Natural killer cell (primary cell): ENCODE results near the gene PFKFB2. TPM values are rescaled to one million over a fixed set of nuclear protein-coding genes. Genes with fewer than 3 reads are reported as not detected.

Experiments used
- ATAC-seq, 3 donors: fragments of 150-1000 bp in 2 of 3; fragments of 200-7000 bp in 1 of 3; cut with Tn5 transposase; 1 replicate in 1 of 3; 2 replicates in 2 of 3; pipeline ENCODE4 v1.10.0; 2021; ENCODE audit warnings: mild to moderate bottlenecking in 2 of 3, moderate library complexity in 2 of 3
- DNase-seq, 2 donors: peaks; one replicate each; pipeline versions ENCODE4 v3.0.0 to v3.0.0-alpha.2; 2013 to 2021; ENCODE audit warnings: mixed read lengths in 1 of 2
- H3K27ac ChIP-seq: one replicate; pipeline ENCODE4 v1.5.1; 2013; ENCODE audit warnings: mild to moderate bottlenecking, low read length
- H3K27me3 ChIP-seq: one replicate; pipeline ENCODE4 v1.6.1; 2013; ENCODE audit warnings: low read length; ENCODE audit not compliant: control insufficient read depth, insufficient read depth
- H3K36me3 ChIP-seq: one replicate; pipeline ENCODE4 v1.6.1; 2013; ENCODE audit warnings: low read length; ENCODE audit not compliant: control insufficient read depth, insufficient read depth
- H3K4me1 ChIP-seq: one replicate; pipeline ENCODE4 v1.6.1; 2013; ENCODE audit warnings: low read length; ENCODE audit not compliant: control insufficient read depth, insufficient read depth
- H3K4me3 ChIP-seq: one replicate; pipeline ENCODE4 v1.5.1; 2013; ENCODE audit warnings: low read length
- H3K9me3 ChIP-seq: one replicate; pipeline ENCODE4 v1.6.1; 2013; ENCODE audit warnings: low read length; ENCODE audit not compliant: control insufficient read depth, insufficient read depth
- H3K27ac Mint-ChIP-seq, 2 donors: one replicate each; pipeline ENCODE4 v1.8.0; 2022; ENCODE audit warnings: mild to moderate bottlenecking in 2 of 2, mixed read lengths in 2 of 2, moderate library complexity in 1 of 2
- H3K27me3 Mint-ChIP-seq, 2 donors: one replicate each; pipeline ENCODE4 v1.8.0; 2022; ENCODE audit warnings: low read depth in 2 of 2, mixed read lengths in 2 of 2
- H3K36me3 Mint-ChIP-seq: one replicate; pipeline ENCODE4 v1.8.0; 2022; ENCODE audit warnings: mixed read lengths
- H3K4me1 Mint-ChIP-seq, 2 donors: one replicate each; pipeline ENCODE4 v1.8.0; 2022; ENCODE audit warnings: mixed read lengths in 2 of 2
- H3K4me3 Mint-ChIP-seq: one replicate; pipeline ENCODE4 v1.8.0; 2022; ENCODE audit warnings: mild to moderate bottlenecking, moderate library complexity, mixed read lengths
- H3K9me3 Mint-ChIP-seq, 2 donors: one replicate each; pipeline ENCODE4 v1.8.0; 2022; ENCODE audit warnings: mixed read lengths in 2 of 2
- WGBS: methylation state at CpG from one replicate; pipeline ENCODE4 v1.1.7; 2013; ENCODE audit warnings: missing lambda C conversion rate; ENCODE audit not compliant: insufficient coverage; 5-methylcytosine and 5-hydroxymethylcytosine counted together
- intact Hi-C: fragments of 100-400 bp; cut with micrococcal nuclease; formaldehyde crosslinking; loops from one replicate; pipeline ENCODE4 v1.14.2; 2022
- total RNA-seq, 4 donors: library from RNA; stranded (reverse); fragments of 120-200 nt in 1 of 4; gene quantifications; one replicate each; pipeline versions ENCODE4 v1.2.3 to v1.2.4, GENCODE V29; 2013 to 2022
- TF ChIP-seq, protein P1 (sequence below): fragments of 200-600 bp; IDR thresholded peaks from one replicate; pipeline ENCODE4 v1.8.0; 2022; ENCODE audit warnings: antibody characterized with exemption

The PFKFB2 gene
- total RNA-seq, 3 donors from 2014 or later (not counting 1 experiment from before 2014, with no cell fraction given): 5.3 to 8.5 (median 7.4) TPM

DNA sequence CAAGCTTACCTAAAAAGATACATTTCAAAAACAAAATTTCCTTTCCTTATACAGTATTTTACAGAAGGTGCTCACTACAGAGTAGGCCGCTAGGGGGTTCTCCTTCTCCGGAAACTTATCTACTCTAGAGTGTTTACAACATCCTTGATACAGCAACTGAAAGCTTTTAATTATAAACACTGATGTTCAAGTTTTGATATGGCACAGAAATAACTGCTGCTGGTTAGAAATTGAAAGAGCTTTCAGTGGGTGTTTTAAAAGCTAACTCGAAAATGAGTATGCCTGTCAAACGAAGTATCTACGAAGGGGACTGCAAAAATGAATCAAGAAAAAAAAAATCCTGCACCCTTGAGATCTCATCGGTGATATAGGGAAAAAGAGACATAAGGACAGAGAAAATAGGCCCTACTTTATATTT, 3.1 kb upstream of the PFKFB2 start:
- peak overlapping the region; percentile 96 to 99 for H3K27ac Mint-ChIP-seq
- WGBS: 0% methylated on average over 6 of the region's 6 CpGs
- no peaks in the 10 kb centered on the region for H3K9me3 ChIP-seq
- peaks cover 33% of the 10 kb centered on the region for H3K36me3 ChIP-seq
- H3K27me3 Mint-ChIP-seq: no peaks in the 10 kb centered on the region
- no peaks in the 10 kb centered on the region for H3K27me3 ChIP-seq
- peak overlapping the region; percentile 98 for H3K4me3 ChIP-seq
- peak overlapping the region; percentile 100 for H3K4me3 Mint-ChIP-seq
- intact Hi-C loops: loop anchor here (1.0 to 5.0 kb wide), 2 partner anchors 27 to 272 kb away; partner anchors contain the start of gene CD55
- peak; percentile 34 to 56 (median 37) for ATAC-seq
- H3K9me3 Mint-ChIP-seq: no peaks in the 10 kb centered on the region
- peak in 1 of 2 donors; percentile 80 for DNase-seq
- H3K36me3 Mint-ChIP-seq: peaks cover 5% of the 10 kb centered on the region
- peaks cover 54% of the 10 kb centered on the region in 2 donors for H3K4me1 Mint-ChIP-seq
- peaks cover 25% of the 10 kb centered on the region for H3K4me1 ChIP-seq
- TF ChIP-seq, protein P1, sequence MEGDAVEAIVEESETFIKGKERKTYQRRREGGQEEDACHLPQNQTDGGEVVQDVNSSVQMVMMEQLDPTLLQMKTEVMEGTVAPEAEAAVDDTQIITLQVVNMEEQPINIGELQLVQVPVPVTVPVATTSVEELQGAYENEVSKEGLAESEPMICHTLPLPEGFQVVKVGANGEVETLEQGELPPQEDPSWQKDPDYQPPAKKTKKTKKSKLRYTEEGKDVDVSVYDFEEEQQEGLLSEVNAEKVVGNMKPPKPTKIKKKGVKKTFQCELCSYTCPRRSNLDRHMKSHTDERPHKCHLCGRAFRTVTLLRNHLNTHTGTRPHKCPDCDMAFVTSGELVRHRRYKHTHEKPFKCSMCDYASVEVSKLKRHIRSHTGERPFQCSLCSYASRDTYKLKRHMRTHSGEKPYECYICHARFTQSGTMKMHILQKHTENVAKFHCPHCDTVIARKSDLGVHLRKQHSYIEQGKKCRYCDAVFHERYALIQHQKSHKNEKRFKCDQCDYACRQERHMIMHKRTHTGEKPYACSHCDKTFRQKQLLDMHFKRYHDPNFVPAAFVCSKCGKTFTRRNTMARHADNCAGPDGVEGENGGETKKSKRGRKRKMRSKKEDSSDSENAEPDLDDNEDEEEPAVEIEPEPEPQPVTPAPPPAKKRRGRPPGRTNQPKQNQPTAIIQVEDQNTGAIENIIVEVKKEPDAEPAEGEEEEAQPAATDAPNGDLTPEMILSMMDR: peak; percentile 90
- H3K27ac ChIP-seq: peak overlapping the region; percentile 67

DNA sequence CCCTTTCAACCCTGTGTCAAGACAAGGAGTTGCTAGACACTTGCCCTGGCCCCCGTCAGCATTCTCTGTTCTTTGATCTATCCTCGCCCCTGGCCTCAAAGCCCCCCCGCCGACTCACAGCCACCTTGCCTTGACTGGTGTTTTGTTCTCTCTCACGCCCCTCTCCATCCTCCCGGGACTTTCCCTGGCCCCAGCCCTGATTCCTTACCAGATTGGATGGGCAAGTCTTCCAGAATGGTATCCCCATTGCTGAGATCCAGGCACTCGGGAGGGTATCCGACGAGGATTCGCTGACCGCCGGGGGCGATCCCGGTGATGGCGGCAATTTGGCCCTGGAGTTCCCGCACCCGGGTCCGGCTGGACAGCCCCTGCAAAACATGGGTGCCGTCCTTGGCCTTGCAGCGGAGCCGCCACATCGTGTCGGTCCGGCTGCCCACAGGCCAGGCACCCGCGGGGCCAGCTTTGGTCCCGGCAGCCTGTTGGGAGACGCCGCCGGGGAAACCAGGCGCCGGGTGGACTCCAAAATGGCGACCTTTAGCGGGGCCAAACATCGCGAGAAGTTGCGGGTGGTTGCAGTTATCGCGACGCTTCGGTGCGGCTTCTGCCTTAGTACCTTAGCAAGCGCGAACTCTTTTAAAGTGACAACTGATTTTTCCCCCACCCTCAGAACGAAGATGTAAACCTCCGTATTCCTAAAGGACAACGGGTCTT, 2.4 kb upstream of the PFKFB2 start:
- intact Hi-C loops: loop anchor here (1.0 to 5.0 kb wide), 2 partner anchors 27 to 272 kb away; partner anchors contain the start of gene CD55
- no peaks in the 10 kb centered on the region for H3K9me3 ChIP-seq
- H3K4me1 ChIP-seq: peaks cover 25% of the 10 kb centered on the region
- peak; percentile 57 to 61 (median 59) for ATAC-seq
- Mint-ChIP-seq H3K36me3 (peaks cover 5% of the 10 kb centered on the region), H3K4me1 (peaks cover 51 to 52% of the 10 kb centered on the region in 2 donors), H3K9me3 (no peaks in the 10 kb centered on the region), H3K27ac (peak overlapping the region; percentile 96 to 99), H3K27me3 (no peaks in the 10 kb centered on the region), H3K4me3 (peak overlapping the region; percentile 100)
- peaks cover 33% of the 10 kb centered on the region for H3K36me3 ChIP-seq
- H3K27me3 ChIP-seq: no peaks in the 10 kb centered on the region
- WGBS: under 1% methylated on average over 47 of the region's 47 CpGs
- TF ChIP-seq, protein P1: no peak
- peak overlapping the region; percentile 98 for H3K4me3 ChIP-seq
- H3K27ac ChIP-seq: peak overlapping the region; percentile 67
- peak; percentile 87 to 96 for DNase-seq

DNA sequence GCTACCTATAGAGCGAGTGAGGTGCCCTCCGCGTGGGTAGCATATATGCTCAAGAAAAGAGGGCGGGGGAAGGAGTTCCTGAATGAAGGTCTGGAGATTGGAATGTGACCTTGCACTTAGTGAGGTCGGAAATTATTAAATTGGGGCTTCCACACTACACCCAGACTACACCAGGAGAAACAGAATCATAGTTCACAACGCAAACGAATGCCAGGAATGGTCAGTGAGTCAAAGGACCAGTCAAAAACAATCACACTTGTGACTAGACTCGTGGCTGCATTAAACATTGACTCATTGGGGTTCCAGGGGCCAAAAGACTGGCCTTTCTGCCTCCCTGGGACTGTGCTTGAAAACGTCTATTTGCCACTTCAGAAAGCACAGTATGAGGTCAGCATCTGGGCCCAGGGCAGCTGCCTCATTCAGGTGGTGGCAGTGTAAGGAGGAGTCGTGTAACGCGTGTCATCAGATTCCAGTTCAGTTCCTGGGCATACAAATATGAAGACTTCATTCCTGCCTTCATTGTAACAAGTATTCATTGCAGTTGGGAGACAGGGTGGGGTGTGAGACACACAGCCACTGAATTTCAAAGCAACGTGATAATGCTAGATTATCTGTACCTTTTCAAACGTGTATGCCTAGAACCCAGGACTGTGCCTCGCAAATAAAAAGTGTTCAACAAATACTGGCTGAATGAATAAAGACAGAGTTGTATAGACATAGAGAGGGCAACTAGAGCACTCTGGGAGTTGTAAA, 1.7 kb upstream of the PFKFB2 start, which contains the start of gene YOD1:
YOD1 (minus strand) TSS at position 18 of the 753 bp plus-strand sequence. CDS start 178 bp downstream, outside the sequence.
- Mint-ChIP-seq H3K27me3 (no peaks in the 10 kb centered on the region), H3K4me1 (peaks cover 44 to 47% of the 10 kb centered on the region in 2 donors), H3K9me3 (no peaks in the 10 kb centered on the region), H3K4me3 (peak within 1 kb of the TSS; percentile 100), H3K27ac (peak within 1 kb of the TSS; percentile 96 to 99), H3K36me3 (peaks cover 5% of the 10 kb centered on the region)
- no peaks in the 10 kb centered on the region for H3K27me3 ChIP-seq
- H3K4me1 ChIP-seq: peaks cover 25% of the 10 kb centered on the region
- no peak for DNase-seq
- H3K36me3 ChIP-seq: peaks cover 29% of the 10 kb centered on the region
- TF ChIP-seq, protein P1: no peak
- no peaks in the 10 kb centered on the region for H3K9me3 ChIP-seq
- peak within 1 kb of the TSS; percentile 98 for H3K4me3 ChIP-seq
- ATAC-seq: no peak
- H3K27ac ChIP-seq: peak within 1 kb of the TSS; percentile 67
- intact Hi-C loops: loop anchor here (5.0 kb wide), 1 partner anchor 271 kb away; the partner anchor contains the start of gene CD55
- 69% methylated on average over 15 of the region's 15 CpGs for WGBS
